ENCODE results near the gene C14orf180.

- TF ChIP-seq, protein P1, sequence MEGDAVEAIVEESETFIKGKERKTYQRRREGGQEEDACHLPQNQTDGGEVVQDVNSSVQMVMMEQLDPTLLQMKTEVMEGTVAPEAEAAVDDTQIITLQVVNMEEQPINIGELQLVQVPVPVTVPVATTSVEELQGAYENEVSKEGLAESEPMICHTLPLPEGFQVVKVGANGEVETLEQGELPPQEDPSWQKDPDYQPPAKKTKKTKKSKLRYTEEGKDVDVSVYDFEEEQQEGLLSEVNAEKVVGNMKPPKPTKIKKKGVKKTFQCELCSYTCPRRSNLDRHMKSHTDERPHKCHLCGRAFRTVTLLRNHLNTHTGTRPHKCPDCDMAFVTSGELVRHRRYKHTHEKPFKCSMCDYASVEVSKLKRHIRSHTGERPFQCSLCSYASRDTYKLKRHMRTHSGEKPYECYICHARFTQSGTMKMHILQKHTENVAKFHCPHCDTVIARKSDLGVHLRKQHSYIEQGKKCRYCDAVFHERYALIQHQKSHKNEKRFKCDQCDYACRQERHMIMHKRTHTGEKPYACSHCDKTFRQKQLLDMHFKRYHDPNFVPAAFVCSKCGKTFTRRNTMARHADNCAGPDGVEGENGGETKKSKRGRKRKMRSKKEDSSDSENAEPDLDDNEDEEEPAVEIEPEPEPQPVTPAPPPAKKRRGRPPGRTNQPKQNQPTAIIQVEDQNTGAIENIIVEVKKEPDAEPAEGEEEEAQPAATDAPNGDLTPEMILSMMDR (tag by site-specific recombination; IDR thresholded peaks at IDR 0.05), result no peak
- TF ChIP-seq ZNF335 (tag by site-specific recombination; conservative IDR thresholded peaks at IDR 0.05) (no peak), SALL2 (tag by site-specific recombination; IDR thresholded peaks at IDR 0.05; ENCODE audit: borderline replicate concordance) (no peak), PBX3 (CRISPR knock-in tag; IDR thresholded peaks at IDR 0.05) (no peak), ZNF830 (tag by site-specific recombination; IDR thresholded peaks at IDR 0.05; ENCODE audit: low read depth) (no peak), ZNF549 (tag by site-specific recombination; IDR thresholded peaks at IDR 0.05) (no peak)
These were observed 32.8 kb upstream of the C14orf180 start for GRCh38 chr14:104546591-104547309.
